K562 treated with DMSO at 1 percent for 12 hours (cell line): ENCODE results near the gene RFESD. TPM values are rescaled to one million over a fixed set of nuclear protein-coding genes. Genes with fewer than 3 reads are reported as not detected.

ENCODE experiments used
- total RNA-seq: library from RNA; unstranded; fragments of 300-600 nt; gene quantifications from 2 replicates; pipeline ENCODE4 v1.2.3, GENCODE V29; 2022; ENCODE audit not compliant: insufficient read depth

The RFESD gene
- total RNA-seq = 14.6 and 21.1 TPM in 2 replicates

GRCh38 chr5:95646569-95647431, at the start of gene RFESD:
Gene RFESD, plus strand, starts transcription at chr5:95646777. Its CDS starts 5,495 bp downstream, at chr5:95652272.

GRCh38 chr5:95620030-95620869, 26.3 kb upstream of the RFESD start, which contains the start of gene GPR150:
Gene GPR150, plus strand, starts transcription at chr5:95620087. Its CDS starts 189 bp downstream, at chr5:95620276.

GRCh38 chr5:95682891-95683290, 36.3 kb downstream of the RFESD start, which contains the start of gene SPATA9:
Gene SPATA9, minus strand, starts transcription at chr5:95682991. Its CDS starts 137 bp downstream, at chr5:95682854.

Other genes starting within 250 kb of the RFESD start
- gene SKIC3, start 91.8 kb upstream of the RFESD start, total RNA-seq = 7.8 and 31.7 TPM in 2 replicates
- gene ARSK, start 91.7 kb upstream of the RFESD start, total RNA-seq = 7.0 and 10.4 TPM in 2 replicates
- not detected in 2 replicates for gene GPR150, start 26.7 kb upstream of the RFESD start, total RNA-seq
- gene SPATA9, start 36.2 kb downstream of the RFESD start, total RNA-seq = 0.77 TPM in 1 of 2 replicates, not detected in the other
- gene RHOBTB3, start 84.6 kb downstream of the RFESD start, total RNA-seq = 28.7 and 116 TPM in 2 replicates
- gene GLRX, start 175.9 kb downstream of the RFESD start, total RNA-seq = 49.1 and 57.0 TPM in 2 replicates